ACC112 (cell line): Measurements from ENCODE around the gene POC1A.

Experiments
- H2AFZ ChIP-seq: fragments of 200-600 bp; sonication (generic); one replicate; pipeline ENCODE4 v1.6.0; 2017; ENCODE audit warnings: antibody characterized with exemption, low read length; ENCODE audit not compliant: unreplicated experiment
- H3K27ac ChIP-seq: fragments of 200-600 bp; sonication (generic); 2 replicates; pipeline ENCODE4 v1.5.1; 2014; ENCODE audit warnings: low read depth, mild to moderate bottlenecking, antibody characterized with exemption, low read length, moderate library complexity
- H3K27me3 ChIP-seq: fragments of 200-600 bp; sonication (generic); 2 replicates; pipeline ENCODE4 v1.6.1; 2014; ENCODE audit warnings: mild to moderate bottlenecking, antibody characterized with exemption, low read length, moderate library complexity, mixed read lengths; ENCODE audit not compliant: insufficient read depth
- H3K36me3 ChIP-seq: fragments of 200-600 bp; sonication (generic); 2 replicates; pipeline ENCODE4 v1.6.1; 2016; ENCODE audit warnings: mild to moderate bottlenecking, antibody characterized with exemption, low read length, moderate library complexity, mixed read lengths; ENCODE audit not compliant: insufficient read depth
- H3K4me1 ChIP-seq: fragments of 200-600 bp; sonication (generic); one replicate; pipeline ENCODE4 v1.6.1; 2016; ENCODE audit warnings: low read length, mixed read lengths; ENCODE audit not compliant: insufficient read depth, unreplicated experiment, control insufficient read depth
- H3K4me3 ChIP-seq: fragments of 200-600 bp; sonication (generic); 2 replicates; pipeline ENCODE4 v1.5.1; 2014; ENCODE audit warnings: mild to moderate bottlenecking, low read depth, low read length
- H3K79me2 ChIP-seq: fragments of 200-600 bp; sonication (generic); one replicate; pipeline ENCODE4 v1.6.0; 2016; ENCODE audit warnings: low read length; ENCODE audit not compliant: control insufficient read depth, unreplicated experiment, insufficient read depth

POC1A gene

DNA sequence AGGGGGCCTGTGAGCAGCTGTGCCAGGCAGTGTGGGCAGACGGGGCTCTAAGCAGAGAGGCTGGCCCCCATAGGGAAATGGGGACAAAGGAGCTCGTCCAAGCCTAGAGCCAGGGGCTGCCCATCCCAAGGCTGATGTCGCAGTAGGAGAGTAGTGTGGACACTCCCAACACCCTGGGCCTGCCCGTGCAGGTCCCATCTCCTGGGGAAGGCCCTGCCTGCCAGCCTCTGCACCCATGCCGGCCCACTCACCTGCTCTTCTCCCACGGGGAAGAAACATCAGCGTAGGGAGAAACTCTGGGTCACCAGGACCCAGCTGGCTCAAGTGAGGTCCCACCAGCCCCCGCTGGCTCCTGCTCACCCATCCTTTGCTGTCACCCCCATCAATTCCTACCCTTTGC is 87.2 kb downstream of the POC1A start:
- no peaks in the 10 kb centered on the region for H3K79me2 ChIP-seq
- H3K27ac ChIP-seq: no peak overlapping the region
- no peaks in the 10 kb centered on the region for H3K27me3 ChIP-seq
- no peak overlapping the region for H3K4me3 ChIP-seq
- peaks cover 11% of the 10 kb centered on the region for H3K4me1 ChIP-seq
- no peaks in the 10 kb centered on the region for H3K36me3 ChIP-seq
- no peak overlapping the region for H2AFZ ChIP-seq

DNA sequence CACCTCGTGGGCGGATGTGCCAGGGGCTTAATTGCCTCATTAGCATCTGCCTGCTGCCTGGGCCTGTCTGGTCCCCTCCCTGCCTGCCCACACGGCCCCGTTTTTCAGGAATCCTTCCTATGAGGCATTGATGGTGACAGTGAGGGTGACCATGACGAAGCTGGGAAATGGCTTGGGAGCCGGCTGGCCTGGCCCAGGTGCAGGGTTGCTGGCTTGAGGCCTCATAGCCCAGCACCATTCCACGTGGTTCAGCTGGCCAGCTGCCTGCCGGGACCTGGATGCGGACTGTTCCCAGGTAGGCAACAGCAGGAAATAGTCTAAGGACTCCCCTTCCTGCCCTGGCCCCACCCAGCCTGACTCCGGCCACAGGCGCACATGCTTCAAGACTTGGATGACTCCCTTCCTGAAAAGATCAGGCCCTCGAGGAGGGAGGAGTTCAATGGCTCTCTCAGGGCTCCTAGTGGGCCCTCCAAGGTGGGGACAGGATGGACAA is 88.9 kb downstream of the POC1A start:
- Histone ChIP-seq H3K27me3 (no peaks in the 10 kb centered on the region), H2AFZ (no peak overlapping the region), H3K4me1 (peaks cover 11% of the 10 kb centered on the region), H3K36me3 (no peaks in the 10 kb centered on the region), H3K79me2 (no peaks in the 10 kb centered on the region), H3K4me3 (no peak overlapping the region), H3K27ac (no peak overlapping the region)

DNA sequence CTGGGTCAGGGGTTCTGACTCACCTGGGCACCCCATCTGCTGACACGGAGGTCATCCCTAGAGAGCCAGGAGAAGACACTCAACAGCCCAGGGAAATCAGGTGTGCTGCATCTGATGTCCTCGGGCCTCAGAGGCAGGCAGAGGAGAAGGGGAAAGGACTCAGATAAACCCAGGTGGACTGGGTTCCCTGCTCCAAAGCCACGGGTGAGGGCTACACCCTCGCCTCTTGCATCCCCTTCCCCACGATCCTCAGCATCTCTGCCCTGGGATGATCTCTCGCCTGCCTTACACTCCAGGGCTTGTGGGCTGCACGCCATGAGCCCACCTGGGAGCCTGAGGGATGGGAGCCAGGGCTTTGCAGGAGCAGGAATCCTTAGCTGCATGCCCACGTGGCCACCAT is 89.7 kb downstream of the POC1A start:
- Histone ChIP-seq H3K4me3 (no peak overlapping the region), H3K27ac (no peak overlapping the region), H2AFZ (no peak overlapping the region), H3K27me3 (no peaks in the 10 kb centered on the region), H3K79me2 (no peaks in the 10 kb centered on the region), H3K4me1 (peaks cover 11% of the 10 kb centered on the region), H3K36me3 (no peaks in the 10 kb centered on the region)

DNA sequence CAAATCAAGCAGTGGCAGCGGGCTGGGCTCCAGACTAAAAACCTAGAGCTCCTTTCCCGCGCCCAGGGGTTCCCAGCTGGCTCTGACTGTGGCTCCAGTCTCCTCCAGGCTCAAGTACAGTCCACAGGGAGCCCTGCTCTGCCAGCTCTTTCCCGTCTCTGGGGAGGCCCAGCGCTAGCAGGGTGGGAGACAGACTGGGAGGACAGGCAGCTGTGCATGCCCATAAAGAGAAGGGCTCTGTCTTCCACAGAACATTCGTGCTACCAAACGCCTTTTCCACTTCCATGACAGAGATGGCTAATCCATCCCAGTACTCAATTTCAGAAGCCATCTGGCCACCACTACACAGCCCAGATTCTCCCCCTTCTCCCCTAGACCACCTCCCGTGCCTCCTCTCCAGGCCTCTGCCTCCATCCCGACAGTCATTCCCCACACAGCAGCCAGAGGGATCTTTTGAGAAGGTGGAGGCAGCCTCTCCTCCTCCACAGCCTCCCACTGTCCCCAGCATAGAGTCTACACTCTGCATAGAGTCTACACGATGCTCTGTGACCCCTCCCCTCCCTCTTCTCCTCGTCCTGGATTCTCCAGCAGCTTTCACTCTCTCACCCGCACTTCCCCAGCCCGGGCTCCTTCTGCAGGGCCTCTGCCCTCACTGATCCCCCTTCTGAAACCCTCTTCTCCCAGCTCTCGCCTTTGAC is 91.0 kb downstream of the POC1A start:
- H3K36me3 ChIP-seq: no peaks in the 10 kb centered on the region
- peaks cover 11% of the 10 kb centered on the region for H3K4me1 ChIP-seq
- H3K27ac ChIP-seq: peak overlapping the region; percentile 22; the same call in 1 of the 2 replicates
- no peaks in the 10 kb centered on the region for H3K27me3 ChIP-seq
- no peak overlapping the region for H3K4me3 ChIP-seq
- H3K79me2 ChIP-seq: no peaks in the 10 kb centered on the region
- H2AFZ ChIP-seq: no peak overlapping the region

DNA sequence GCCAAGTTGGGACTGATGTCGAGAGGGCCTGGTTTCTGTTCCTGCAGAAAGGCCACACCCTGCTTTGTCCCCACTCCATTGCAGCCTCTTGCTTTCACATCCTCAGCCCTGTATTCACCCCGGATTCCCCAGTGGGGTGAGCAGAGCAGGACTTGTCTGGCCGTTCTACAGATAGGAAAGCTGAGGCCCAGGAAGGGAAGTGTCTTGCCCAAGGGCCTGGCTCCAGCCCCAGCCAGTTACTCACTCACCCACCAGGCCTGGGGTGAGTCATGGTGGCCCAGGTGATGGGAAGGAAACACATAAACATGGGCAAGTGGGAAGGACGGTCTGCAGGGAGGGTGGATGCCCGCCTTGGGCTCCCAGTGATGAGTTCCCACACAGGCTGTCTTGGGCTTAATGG is 91.7 kb downstream of the POC1A start:
- Histone ChIP-seq H3K27me3 (no peaks in the 10 kb centered on the region), H2AFZ (no peak overlapping the region), H3K79me2 (no peaks in the 10 kb centered on the region), H3K36me3 (no peaks in the 10 kb centered on the region), H3K27ac (peak overlapping the region; percentile 22; the same call in 1 of the 2 replicates), H3K4me1 (peaks cover 17% of the 10 kb centered on the region), H3K4me3 (no peak overlapping the region)

DNA sequence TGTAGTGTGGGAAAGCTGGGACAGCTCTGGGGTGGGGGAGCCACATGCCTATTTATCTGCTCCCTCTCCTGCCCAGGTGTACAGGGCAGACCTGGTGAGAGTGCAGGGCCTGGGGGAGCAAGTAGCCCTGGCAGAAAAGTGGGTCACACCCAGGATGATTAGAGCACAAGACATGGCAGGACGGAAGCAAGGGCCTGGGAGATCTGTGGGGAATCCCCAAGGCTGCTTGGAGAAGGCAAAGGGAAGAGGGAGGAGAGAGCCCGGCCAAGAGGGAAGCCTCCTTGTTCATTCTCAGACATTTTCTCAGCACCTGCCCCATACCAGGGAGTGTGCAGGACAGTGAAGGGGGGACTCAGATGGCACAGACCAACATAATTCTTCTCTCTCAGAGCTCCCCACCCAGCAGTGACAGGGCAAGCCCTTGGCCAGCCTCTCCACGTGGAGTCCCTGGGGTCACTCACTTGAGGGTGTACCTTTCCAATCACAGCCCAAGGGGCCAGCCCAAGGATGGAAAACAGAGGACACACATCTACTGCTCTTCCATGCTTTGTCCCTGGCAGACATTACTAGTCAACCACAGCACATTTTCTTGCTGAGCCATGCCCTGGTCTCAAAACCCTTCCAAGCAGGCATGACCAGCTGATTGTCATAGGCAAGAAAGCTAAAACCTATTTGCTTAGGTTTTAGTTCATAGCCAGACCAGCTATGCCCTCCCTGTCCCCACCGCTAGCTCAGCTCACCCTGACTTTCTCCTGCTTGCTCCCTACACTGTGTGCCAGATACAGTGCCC is 92.9 kb downstream of the POC1A start:
- H3K4me1 ChIP-seq: peaks cover 18% of the 10 kb centered on the region
- no peaks in the 10 kb centered on the region for H3K36me3 ChIP-seq
- H3K4me3 ChIP-seq: no peak overlapping the region
- no peaks in the 10 kb centered on the region for H3K79me2 ChIP-seq
- H2AFZ ChIP-seq: no peak overlapping the region
- no peak overlapping the region for H3K27ac ChIP-seq
- no peaks in the 10 kb centered on the region for H3K27me3 ChIP-seq

DNA sequence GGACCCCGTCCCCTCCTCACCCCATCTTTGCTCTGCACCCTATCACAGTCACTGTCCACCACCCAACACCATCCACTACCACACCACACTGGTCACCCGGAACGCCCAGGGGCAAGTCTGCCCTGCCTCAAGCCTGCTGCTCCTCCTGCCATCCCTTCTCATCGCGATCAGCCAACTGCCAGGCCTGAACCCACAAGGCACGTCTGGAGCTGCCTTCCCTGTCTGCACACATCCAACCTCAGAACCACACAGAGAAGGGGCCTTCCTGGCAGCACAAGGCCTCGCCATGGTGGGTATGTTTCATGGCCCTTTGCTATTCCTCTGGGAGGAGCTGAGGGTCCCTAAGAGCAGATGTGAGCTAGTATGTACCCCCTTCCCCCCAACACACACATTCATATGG is 94.4 kb downstream of the POC1A start:
- H3K4me3 ChIP-seq: no peak overlapping the region
- no peaks in the 10 kb centered on the region for H3K27me3 ChIP-seq
- no peaks in the 10 kb centered on the region for H3K36me3 ChIP-seq
- no peak overlapping the region for H3K27ac ChIP-seq
- no peak overlapping the region for H2AFZ ChIP-seq
- peaks cover 18% of the 10 kb centered on the region for H3K4me1 ChIP-seq
- peaks cover 14% of the 10 kb centered on the region for H3K79me2 ChIP-seq

DNA sequence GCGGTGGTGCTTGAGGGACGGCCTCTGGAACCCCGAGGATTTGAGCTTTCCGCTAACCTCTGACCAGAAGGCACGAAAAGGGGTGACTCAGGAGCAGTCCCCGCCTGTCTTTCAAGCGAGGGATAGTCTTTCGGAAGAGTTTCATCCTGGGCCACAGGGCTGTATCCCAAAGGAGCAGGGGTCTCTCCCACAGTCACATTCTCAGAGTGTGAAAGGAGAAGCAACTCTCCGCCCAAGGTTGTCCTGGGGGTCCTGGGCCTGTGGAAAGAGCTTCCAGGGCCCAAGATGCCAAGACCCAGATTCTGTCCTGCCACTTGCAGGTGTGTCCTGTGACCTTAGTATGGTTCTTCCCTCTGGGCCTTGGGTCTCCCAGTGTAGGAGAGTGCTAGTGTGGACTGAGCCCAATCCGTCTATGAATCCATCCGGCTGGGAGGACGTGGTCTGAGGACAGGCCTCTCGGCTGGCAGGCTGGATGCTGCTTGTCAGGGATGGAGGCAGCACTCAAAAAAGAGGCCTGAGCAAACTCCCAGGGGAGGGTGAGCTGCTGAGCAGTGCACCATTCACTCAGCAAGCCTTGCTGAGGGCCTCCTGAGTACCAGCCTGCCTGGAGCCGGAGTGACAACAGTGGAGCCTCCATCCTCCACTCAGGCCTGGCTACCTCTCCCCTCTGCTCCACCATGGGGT is 96.3 kb downstream of the POC1A start:
- Histone ChIP-seq H3K79me2 (peaks cover 24% of the 10 kb centered on the region), H3K36me3 (no peaks in the 10 kb centered on the region), H2AFZ (peak overlapping the region; percentile 95), H3K27ac (no peak overlapping the region), H3K27me3 (no peaks in the 10 kb centered on the region), H3K4me1 (peaks cover 33% of the 10 kb centered on the region), H3K4me3 (peak overlapping the region; percentile 78)

DNA sequence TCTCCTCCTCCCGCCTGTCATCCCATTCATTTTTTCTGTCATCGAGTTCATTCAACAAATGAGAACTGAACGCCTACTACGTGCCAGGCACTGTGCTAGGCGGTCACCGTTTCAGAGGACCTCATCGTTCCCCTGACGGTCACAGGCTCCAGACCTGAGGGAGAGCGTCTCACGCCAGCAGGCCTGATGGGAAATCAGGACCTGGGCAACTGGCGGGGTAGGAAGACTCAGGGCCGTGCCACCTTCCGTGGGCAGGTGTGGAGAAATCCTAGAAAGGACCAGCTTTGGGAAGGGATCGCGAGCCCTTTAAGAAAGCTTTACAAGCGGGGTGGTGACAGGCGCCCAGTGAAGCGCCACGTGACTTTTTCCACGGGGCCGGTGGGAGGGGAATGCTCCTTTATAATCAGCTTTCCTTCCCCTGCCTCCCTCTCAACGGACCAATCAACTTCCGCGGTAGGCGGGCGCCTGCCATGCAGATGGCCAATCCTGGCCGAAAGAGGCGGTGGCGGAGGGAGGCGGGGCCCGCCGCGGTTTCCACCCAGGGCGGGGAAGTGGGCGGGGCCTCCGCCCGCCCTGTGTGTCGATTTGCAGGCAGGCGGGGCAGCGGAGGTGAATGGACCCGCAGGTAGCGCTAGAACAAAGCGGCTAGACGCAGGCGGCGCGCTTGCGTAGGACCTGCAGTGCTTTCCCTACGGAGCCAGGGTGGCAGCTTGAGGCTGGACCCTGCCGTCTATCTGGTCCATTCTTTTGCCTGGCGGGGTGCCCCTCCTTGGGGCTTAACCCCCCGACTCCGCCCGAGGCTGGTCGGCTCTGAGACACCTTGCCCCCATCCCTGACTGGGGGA is 97.0 kb downstream of the POC1A start:
- H3K79me2 ChIP-seq: peaks cover 29% of the 10 kb centered on the region
- peak overlapping the region; percentile 95 for H2AFZ ChIP-seq
- peaks cover 32% of the 10 kb centered on the region for H3K4me1 ChIP-seq
- peak overlapping the region; percentile 78 for H3K4me3 ChIP-seq
- no peaks in the 10 kb centered on the region for H3K36me3 ChIP-seq
- peak overlapping the region; percentile 23; the same call in 1 of the 2 replicates for H3K27ac ChIP-seq
- no peaks in the 10 kb centered on the region for H3K27me3 ChIP-seq

DNA sequence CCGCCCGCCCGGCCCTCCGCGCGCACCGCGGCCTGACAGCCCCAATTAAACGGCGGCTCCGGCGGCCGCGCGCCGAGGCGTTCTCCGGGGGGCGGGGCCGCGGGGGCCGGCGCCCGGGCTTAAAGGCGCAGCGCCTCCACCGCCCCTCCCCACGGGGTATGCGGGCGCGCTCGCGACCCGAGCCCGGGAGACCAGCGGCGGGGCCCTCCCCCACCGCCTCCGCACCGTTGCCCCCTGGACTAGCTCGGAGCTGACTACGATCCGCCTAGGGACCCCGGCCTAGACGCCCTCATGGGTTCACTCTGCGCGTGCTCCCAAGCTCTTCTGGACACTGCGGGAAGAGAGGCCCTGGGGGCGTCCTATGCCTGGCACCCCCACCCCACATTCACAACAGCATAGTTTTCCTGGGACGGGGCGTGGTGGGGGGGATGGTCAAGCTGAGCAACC is 97.7 kb downstream of the POC1A start, which contains the start of gene DUSP7:
Gene DUSP7 (minus strand): TSS at position 51 of the 447 bp plus-strand sequence. CDS start 205 bp downstream, outside the sequence.
- Histone ChIP-seq H3K36me3 (no peaks in the 10 kb centered on the region), H3K27me3 (no peaks in the 10 kb centered on the region), H3K4me1 (peaks cover 37% of the 10 kb centered on the region), H3K4me3 (peak within 1 kb of the TSS; percentile 80), H2AFZ (peak within 1 kb of the TSS; percentile 95), H3K27ac (peak within 1 kb of the TSS; percentile 23), H3K79me2 (peaks cover 36% of the 10 kb centered on the region)
